GM21737 (cell line): ENCODE data around the gene ZC3H7B.

ENCODE experiments used
- ATAC-seq: cut with Tn5 transposase; IDR thresholded peaks from one replicate; pipeline ENCODE4 v1.9.1; 2021; ENCODE audit warnings: mild to moderate bottlenecking, moderate library complexity; ENCODE audit not compliant: unreplicated experiment

The ZC3H7B gene

GRCh38 chr22:41408665-41409064 lies 107.3 kb downstream of the ZC3H7B start:
- no peak for ATAC-seq
